HG03025 (cell line): ENCODE measurements around the gene GPR4.
"Not testable (repeated sequence)": the region's sequence is repeated elsewhere in the genome, so short reads cannot be mapped to it uniquely, and the experiment has no call there.

Source experiments
- ATAC-seq: cut with Tn5 transposase; IDR thresholded peaks from one replicate; pipeline ENCODE4 v1.9.1; 2021; ENCODE audit warnings: mild to moderate bottlenecking, moderate library complexity; ENCODE audit not compliant: unreplicated experiment, low FRiP score

Gene GPR4

DNA sequence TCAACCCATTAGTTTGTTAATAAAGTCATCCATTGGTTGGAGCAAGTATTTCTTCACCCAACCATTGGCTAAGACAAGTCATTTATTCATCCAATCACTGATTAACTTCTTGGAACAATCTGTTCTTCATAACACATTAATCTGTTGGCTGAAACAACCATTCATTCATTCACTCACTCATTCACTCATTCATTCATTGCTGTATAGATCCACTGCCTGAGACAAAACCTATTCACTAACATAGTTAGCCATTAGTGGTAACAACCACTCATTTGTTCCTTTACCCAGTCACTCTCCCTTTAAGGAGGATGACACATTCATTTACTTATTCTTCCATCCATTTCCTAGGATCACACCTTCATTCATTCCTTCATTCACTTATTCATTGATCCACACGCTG is 22.0 kb upstream of the GPR4 start:
- no peak for ATAC-seq

GRCh38 chr19:45621976-45622503 is 20.0 kb upstream of the GPR4 start:
- ATAC-seq, result no peak

GRCh38 chr19:45621389-45621788 is 19.4 kb upstream of the GPR4 start:
- ATAC-seq, result no peak

GRCh38 chr19:45616704-45617017 is 14.6 kb upstream of the GPR4 start:
- ATAC-seq, result no peak

- no peak for ATAC-seq
These were observed 14.0 kb upstream of the GPR4 start for GRCh38 chr19:45615795-45616703.

DNA sequence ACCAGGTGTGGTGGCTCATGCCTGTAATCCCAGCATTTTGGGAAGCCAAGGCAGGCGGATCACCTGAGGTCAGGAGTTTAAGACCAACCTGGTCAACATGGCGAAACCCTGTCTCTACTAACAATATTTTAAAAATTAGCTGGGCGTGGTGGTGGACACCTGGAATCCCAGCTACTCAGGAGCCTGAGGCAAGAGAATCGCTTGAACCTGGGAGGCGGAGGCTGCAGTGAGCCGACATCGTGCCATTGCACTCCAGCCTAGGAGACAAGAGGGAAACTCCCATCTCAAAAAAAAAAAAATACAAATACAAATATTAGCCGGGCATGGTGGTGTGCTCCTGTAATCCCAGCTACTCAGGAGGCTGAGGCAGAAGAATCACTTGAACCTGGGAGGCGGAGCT is 13.0 kb upstream of the GPR4 start:
- ATAC-seq, result not testable (repeated sequence)

DNA sequence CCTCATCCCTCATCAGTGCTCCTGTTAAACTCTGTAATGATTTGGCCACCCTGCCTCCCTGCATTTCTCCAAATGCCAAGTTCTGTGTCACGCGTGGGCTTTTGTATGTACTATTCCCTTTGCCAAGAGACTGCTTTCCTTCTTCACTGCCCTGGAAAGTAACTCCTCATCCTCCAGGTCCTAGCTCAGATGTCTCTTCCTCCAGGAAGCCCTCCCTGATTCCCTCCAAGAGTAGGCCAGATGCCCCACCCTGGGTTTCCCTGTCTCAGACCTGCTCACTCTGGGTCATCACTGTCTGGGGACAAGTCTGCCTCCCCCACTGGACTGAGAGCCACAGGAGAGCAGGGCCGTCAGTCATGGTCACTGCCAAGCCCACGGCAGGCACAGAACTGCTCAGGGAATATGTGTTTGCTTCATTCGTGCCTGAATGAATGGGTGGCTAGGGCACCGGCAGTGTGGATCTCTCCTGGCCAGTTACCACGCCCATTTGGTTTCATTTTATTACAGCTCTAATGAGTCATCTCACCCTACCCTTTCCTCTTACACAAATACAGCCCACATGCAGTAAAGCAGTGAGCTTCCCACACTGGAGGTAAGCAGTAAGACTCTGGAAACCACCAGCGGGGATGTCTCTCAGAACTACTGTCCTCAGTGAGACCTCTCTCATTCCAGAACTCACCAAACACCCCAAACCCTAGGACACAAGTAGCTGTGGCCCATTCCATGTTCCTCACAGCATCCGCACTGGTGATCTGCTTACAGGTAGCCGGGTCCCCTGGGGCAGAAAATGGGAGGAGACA is 12.1 kb upstream of the GPR4 start:
- no peak for ATAC-seq

- no peak for ATAC-seq
These were observed 6.9 kb upstream of the GPR4 start for GRCh38 chr19:45608948-45609347.

DNA sequence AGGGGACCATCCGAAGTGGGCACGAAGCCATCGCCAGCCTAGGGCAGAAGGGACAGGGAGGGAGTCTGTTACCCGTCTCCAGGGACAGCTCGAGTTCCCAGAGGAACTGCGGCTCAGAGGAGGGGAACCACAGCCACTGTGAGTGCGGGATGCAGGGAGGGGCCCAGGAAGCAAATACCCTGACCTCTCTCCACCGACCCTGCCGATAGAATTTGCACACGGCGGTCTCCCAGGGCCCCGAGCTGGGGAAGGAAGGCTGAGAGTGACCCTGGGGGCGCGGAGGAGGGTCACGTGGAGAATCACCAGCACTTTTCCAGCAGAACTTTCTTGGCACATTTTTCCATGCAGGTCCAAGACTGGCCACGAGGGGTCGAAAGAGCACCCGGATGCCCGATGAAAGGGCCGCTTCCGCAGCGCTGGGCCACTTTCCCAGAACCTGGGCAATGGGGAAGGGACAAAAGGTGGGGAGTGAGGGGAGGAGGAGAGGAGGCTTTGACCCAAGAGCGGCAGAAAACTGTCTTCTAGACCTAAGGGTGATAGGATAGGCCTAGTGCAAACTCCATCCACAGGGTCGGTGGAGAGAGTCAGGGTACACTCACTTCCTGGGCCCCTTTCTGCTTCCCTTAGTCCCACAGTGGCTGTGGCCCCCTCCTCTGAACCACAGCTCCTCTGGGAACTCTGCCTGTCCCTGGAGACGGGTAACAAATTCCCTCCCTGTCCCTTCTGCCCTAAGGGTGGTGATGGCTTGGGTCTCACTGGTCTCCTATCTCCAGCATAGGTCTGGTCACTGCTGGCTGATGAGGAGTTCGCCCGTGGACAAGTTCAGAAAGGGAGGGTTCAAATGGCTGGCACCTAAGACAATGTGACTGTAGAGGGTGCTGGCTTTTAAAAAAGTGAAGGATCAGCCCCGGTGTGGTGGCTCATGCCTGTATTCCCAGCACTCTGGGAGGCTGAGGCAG is 5.3 kb upstream of the GPR4 start:
- ATAC-seq, result no peak

- ATAC-seq, result no peak
These were observed 897 bp downstream of the GPR4 start for GRCh38 chr19:45601115-45601514.

DNA sequence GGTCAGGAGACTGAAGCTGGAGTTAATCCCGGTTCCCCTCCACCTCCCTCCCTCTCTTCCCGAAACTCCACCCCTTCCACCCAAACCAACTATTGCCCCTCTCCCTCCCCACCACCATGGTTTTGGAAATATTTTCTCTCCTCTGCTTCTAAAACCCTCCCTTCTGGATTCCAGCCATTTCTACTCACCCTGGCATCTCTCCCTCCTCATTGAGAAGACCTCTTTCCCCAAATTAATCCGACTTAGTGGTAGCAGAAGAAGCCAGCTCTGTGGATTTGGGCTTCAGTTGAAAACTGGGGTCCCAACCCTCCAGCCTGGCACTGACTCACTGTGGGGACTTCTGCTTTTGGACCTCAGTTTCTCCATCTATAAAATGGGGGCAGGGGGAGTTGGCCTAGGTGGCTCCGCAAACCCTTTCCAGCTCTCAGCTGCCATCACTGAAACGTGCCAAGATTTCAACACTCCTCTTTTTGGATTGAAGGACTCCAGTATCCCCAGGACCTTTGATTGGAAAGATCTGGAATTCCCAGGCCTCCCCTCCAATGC is 1.6 kb downstream of the GPR4 start:
- ATAC-seq, result no peak

DNA sequence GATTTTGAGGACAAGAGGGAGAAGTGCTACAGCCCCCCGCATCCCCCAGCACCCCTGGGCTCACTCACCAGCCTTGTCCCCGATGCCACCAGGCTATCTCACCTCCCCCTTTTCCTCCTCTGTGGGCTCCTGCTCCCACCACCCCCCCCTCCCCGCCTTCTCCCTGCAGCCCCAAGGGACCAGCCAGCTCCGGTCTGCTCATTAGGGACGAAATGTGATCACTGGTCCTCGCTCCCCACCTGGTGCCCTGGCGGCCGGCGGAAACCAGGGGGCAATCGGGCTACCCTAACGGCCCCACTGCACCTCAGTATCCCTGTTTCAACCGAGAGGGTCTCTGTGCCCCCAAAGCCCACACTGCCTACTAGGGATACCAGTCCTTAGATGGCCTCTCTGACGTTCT is 2.7 kb downstream of the GPR4 start:
- ATAC-seq, result no peak

GRCh38 chr19:45598267-45599001 is 3.6 kb downstream of the GPR4 start:
- no peak for ATAC-seq

GRCh38 chr19:45597425-45598111 is 4.4 kb downstream of the GPR4 start:
- no peak for ATAC-seq

DNA sequence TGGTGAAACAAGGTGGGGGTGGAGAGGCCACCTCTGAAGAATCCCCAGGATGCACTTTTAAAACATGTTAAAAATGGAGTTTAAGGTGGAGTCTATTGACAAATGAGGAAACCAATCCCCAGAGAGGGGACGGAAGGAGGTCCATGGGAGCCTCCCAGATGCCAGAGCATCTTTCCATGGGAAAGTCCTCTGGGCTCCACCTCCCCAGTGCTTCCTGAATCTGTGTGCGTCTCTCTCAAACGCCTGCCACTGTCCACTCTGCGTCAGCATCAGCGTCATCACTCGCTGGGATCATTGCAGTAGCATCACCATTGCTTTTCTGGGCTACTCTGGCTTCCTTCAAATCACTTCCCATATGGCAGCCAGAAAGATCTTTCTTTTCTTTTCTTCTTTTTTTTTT is 6.2 kb downstream of the GPR4 start:
- ATAC-seq, result no peak

DNA sequence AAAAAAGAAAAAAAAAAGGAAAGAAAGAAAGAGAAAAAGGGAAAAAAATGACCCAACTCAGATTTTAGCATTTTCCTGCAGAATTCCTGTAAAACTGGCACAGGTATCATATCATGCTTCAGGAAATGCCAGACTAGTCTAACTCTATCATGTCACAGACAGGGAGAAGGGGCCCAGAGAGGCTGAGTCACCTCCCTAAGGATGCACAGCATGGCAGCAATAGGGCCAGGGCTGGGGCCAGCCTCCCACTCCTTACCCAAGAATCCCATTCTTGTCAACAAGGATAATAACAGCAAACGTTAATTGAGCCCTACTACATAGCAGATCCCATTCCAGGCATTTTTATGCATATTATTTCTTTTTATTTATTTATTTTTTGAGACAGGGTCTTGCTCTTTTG is 8.5 kb downstream of the GPR4 start:
- no peak for ATAC-seq

GRCh38 chr19:45592366-45592765 is 9.6 kb downstream of the GPR4 start:
- no peak for ATAC-seq

DNA sequence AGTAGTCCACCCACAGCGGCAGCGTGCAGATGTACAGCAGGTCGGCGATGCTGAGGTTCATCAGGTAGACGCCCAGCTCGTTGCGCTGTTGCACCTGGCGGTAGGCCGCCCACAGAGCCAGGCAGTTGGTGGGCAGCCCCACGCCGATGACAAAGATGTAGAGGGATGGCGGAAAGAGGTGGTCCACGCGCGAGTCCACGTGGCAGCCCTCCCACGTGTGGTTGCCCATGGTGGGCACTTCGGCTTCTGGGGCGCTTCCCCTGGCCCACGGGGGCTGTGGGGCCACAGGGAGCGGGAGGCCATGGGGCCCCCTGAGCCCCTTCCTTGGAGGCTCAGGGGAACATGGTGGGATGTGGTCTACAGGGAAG is 10.4 kb downstream of the GPR4 start:
- no peak for ATAC-seq

DNA sequence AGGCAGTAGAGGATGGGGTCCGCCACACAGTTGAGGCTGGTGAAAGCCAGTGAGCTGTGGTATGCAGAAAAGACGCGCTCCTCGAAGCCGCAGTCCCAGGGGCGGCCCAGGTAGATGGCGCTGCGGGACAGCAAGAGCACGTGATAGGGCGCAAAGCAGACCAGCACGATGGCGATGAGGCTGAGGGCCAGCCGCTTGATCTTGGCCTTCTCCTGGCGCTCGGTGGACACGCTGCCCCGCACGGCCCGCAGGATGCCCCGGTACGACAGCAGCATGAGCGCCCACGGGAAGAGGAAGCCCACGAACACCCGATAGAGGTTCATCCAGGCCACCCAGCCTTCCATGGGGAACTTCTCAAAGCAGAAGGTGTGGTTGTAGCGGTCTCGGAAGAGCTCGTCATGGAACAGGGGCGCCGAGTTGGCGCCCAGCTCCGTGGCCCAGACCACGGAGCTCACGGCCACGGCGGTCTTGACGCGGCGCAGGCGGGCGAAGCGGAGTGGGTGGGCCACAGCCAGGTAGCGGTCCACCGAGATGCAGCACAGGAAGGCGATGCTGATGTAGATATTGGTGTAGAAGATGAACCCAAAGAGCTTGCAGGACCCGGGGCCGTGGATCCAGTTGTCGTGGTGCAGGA is 10.9 kb downstream of the GPR4 start:
- ATAC-seq, result no peak
